HepG2 (cell line): ENCODE measurements around the gene NPY. TPM values are rescaled to one million over a fixed set of nuclear protein-coding genes. Genes with fewer than 3 reads are reported as not detected.

Experiments
- ATAC-seq: fragments of 200-7000 bp; cut with Tn5 transposase; 3 replicates; pipeline ENCODE4 v1.9.1; 2020; ENCODE audit warnings: mild to moderate bottlenecking, moderate library complexity
- BruUV-seq: library from RNA; stranded (reverse); fragments of 400-500 nt; replicated peaks from 2 replicates; lab custom pipeline; 2021; lab: Mats Ljungman, UMichigan
- CTCF ChIA-PET: fragments of 300-600 bp; formaldehyde crosslinking; extraction: SDS; loops from one replicate; lab custom pipeline; 2021; ENCODE audit warnings: low total read pairs, inconsistent platforms, low intra/inter-chr PET ratio; lab: Yijun Ruan, JAX
- POLR2A ChIA-PET: fragments of 350-600 bp; sonication (Branson Sonifier 250); formaldehyde crosslinking; loops from one replicate; lab custom pipeline; 2020; ENCODE audit warnings: antibody characterized with exemption, inconsistent platforms; lab: Yijun Ruan, JAX
- DNase-seq: peaks from one replicate; pipeline ENCODE4 v3.0.0-alpha.2; 2015; ENCODE audit warnings: low spot score
- FAIRE-seq: peaks from 3 replicates; lab custom pipeline; 2011; peaks lifted over from hg19 to GRCh38; lab: Jason Lieb, UNC
- H2AFZ ChIP-seq: one replicate; pipeline ENCODE4 v1.6.1; 2011; ENCODE audit warnings: low read length, inconsistent platforms
- H3K27ac ChIP-seq: fragments of 300-600 bp; 3 replicates; pipeline ENCODE4 v1.8.0; 2011; ENCODE audit warnings: mixed run types, mild to moderate bottlenecking, mixed read lengths, low read length, inconsistent platforms; ENCODE audit not compliant: insufficient read depth; ENCODE audit errors: extremely low read length
- H3K27me3 ChIP-seq, 2 experiments: fragments of 200-600 bp in 1 of 2; 2 replicates in 1 of 2; 3 replicates in 1 of 2; pipeline versions ENCODE4 v1.6.0 to v1.8.0; 2011; ENCODE audit warnings: low read length in 2 of 2, mild to moderate bottlenecking in 2 of 2, moderate library complexity in 2 of 2, inconsistent platforms in 1 of 2; ENCODE audit not compliant: insufficient read depth in 2 of 2, control insufficient read depth in 1 of 2
- H3K36me3 ChIP-seq, 2 experiments: fragments of 200-600 bp in 1 of 2; replicated peaks in 1 of 2; 2 replicates in 1 of 2; 3 replicates in 1 of 2; pipeline versions ENCODE4 v1.5.1 to v1.8.0; 2011; ENCODE audit warnings: low read length in 2 of 2, inconsistent platforms in 1 of 2; ENCODE audit not compliant: insufficient read depth in 2 of 2, control insufficient read depth in 1 of 2
- H3K4me1 ChIP-seq: 2 replicates; pipeline ENCODE4 v1.5.1; 2012; ENCODE audit warnings: low read length, inconsistent platforms; ENCODE audit not compliant: insufficient read depth
- H3K4me2 ChIP-seq: 2 replicates; pipeline ENCODE4 v1.6.0; 2011; ENCODE audit warnings: low read depth, low read length, inconsistent platforms
- H3K4me3 ChIP-seq, 3 experiments: fragments of 200-600 bp in 1 of 3; sonication (generic), shearing (Covaris generic) in 1 of 3; replicated peaks in 1 of 3; 2 replicates each; pipeline ENCODE4 v1.5.1; 2011 to 2016; ENCODE audit warnings: low read length in 3 of 3, inconsistent platforms in 2 of 3, low read depth in 2 of 3, mild to moderate bottlenecking in 2 of 3, control low read depth in 1 of 3, mixed read lengths in 1 of 3; ENCODE audit not compliant: insufficient read depth in 1 of 3
- H3K79me2 ChIP-seq: one replicate; pipeline ENCODE4 v1.6.1; 2011; ENCODE audit warnings: low read length, inconsistent platforms; ENCODE audit not compliant: insufficient read depth
- H3K9ac ChIP-seq: 2 replicates; pipeline ENCODE4 v1.6.0; 2011; ENCODE audit warnings: mild to moderate bottlenecking, low read depth, low read length, inconsistent platforms; ENCODE audit not compliant: insufficient read depth
- H3K9me3 ChIP-seq: 2 replicates; pipeline ENCODE4 v1.5.1; 2012; ENCODE audit warnings: mild to moderate bottlenecking, low read length
- H4K20me1 ChIP-seq: 2 replicates; pipeline ENCODE4 v1.6.0; 2011; ENCODE audit warnings: inconsistent platforms, mild to moderate bottlenecking, low read length, moderate library complexity; ENCODE audit not compliant: insufficient read depth
- ATM ChIP-seq: fragments of 450-650 bp; IDR thresholded peaks from 2 replicates; pipeline ENCODE4 v1.7.1; 2017; ENCODE audit warnings: mild to moderate bottlenecking, borderline replicate concordance
- CSRNP2 ChIP-seq: sonication (generic); formaldehyde crosslinking; conservative IDR thresholded peaks from 2 replicates; pipeline ENCODE4 v1.8.0; 2022; ENCODE audit warnings: low read depth, missing genetic modification reagents
- EEA1 ChIP-seq: sonication (generic); formaldehyde crosslinking; IDR thresholded peaks from 2 replicates; pipeline ENCODE4 v1.5.1; 2020; ENCODE audit warnings: mild to moderate bottlenecking, missing genetic modification reagents, borderline replicate concordance
- HMGXB3 ChIP-seq: sonication (generic); formaldehyde crosslinking; IDR thresholded peaks from 2 replicates; pipeline ENCODE4 v1.4.0; 2020; ENCODE audit warnings: missing genetic modification reagents, borderline replicate concordance
- KDM5A ChIP-seq: fragments of 200-600 bp; sonication (generic); IDR thresholded peaks from 2 replicates; pipeline ENCODE4 v1.7.0; 2018; ENCODE audit warnings: antibody characterized with exemption, mild to moderate bottlenecking, low read length, borderline replicate concordance
- RFXAP ChIP-seq: sonication (generic); formaldehyde crosslinking; IDR thresholded peaks from 2 replicates; pipeline ENCODE4 v1.4.0; 2020; ENCODE audit warnings: missing genetic modification reagents, borderline replicate concordance
- ZNF530 ChIP-seq: sonication (generic); formaldehyde crosslinking; IDR thresholded peaks from 2 replicates; pipeline ENCODE4 v1.5.0; 2020; ENCODE audit warnings: low read depth, mild to moderate bottlenecking, missing genetic modification reagents
- WGBS: methylation state at CpG from one replicate; pipeline ENCODE4 v1.1.6; 2017; ENCODE audit warnings: low lambda C conversion rate; 5-methylcytosine and 5-hydroxymethylcytosine counted together
- in situ Hi-C: cut with HindIII; loops from 2 replicates; pipeline ENCODE4 v1.10.0; 2017; ENCODE audit warnings: low pct_unique_long_range_greater_than_20kb; ENCODE audit not compliant: extremely low pct_ligation_motif_present
- intact Hi-C: fragments of 100-400 bp; cut with micrococcal nuclease; formaldehyde crosslinking; loops from one replicate; pipeline ENCODE4 v1.10.0; 2022; ENCODE audit not compliant: unreplicated experiment
- polyA plus RNA-seq, 8 experiments: library from polyadenylated mRNA; depleted of rRNA in 3 of 8; stranded (reverse) in 7 of 8; unstranded in 1 of 8; fragments of >200 nt; fragmentation: Illumina TruSeq in 4 of 8; extraction: Trizol in 4 of 8; gene quantifications; 2 replicates each; pipeline versions ENCODE4 v1.2.1 to v1.2.3, GENCODE V29; 2011 to 2016; ENCODE audit warnings: low read depth in 4 of 8, missing spikeins in 1 of 8, mixed read lengths in 1 of 8; ENCODE audit not compliant: insufficient read depth in 1 of 8
- total RNA-seq, 5 experiments: library from RNA; depleted of rRNA; stranded (reverse); fragments of >200 nt; fragmentation: Illumina TruSeq; extraction: Trizol; gene quantifications; 2 replicates each; pipeline ENCODE4 v1.2.3, GENCODE V29; 2016; ENCODE audit warnings: low read depth in 1 of 5
- TF ChIP-seq, protein P1 (sequence below): sonication (generic); formaldehyde crosslinking; IDR thresholded peaks from one replicate; pipeline ENCODE4 v1.5.1; 2020; ENCODE audit warnings: mild to moderate bottlenecking, missing genetic modification reagents; ENCODE audit errors: not compliant biosample characterization

The NPY gene
- total and polyA plus RNA-seq, 2 of the 13 experiments (the other 11 are each of a cell fraction or from before 2014, with no cell fraction given) = not detected

GRCh38 chr7:24298696-24299095, 14.7 kb downstream of the NPY start (continued):
- TF ChIP-seq, protein P1, sequence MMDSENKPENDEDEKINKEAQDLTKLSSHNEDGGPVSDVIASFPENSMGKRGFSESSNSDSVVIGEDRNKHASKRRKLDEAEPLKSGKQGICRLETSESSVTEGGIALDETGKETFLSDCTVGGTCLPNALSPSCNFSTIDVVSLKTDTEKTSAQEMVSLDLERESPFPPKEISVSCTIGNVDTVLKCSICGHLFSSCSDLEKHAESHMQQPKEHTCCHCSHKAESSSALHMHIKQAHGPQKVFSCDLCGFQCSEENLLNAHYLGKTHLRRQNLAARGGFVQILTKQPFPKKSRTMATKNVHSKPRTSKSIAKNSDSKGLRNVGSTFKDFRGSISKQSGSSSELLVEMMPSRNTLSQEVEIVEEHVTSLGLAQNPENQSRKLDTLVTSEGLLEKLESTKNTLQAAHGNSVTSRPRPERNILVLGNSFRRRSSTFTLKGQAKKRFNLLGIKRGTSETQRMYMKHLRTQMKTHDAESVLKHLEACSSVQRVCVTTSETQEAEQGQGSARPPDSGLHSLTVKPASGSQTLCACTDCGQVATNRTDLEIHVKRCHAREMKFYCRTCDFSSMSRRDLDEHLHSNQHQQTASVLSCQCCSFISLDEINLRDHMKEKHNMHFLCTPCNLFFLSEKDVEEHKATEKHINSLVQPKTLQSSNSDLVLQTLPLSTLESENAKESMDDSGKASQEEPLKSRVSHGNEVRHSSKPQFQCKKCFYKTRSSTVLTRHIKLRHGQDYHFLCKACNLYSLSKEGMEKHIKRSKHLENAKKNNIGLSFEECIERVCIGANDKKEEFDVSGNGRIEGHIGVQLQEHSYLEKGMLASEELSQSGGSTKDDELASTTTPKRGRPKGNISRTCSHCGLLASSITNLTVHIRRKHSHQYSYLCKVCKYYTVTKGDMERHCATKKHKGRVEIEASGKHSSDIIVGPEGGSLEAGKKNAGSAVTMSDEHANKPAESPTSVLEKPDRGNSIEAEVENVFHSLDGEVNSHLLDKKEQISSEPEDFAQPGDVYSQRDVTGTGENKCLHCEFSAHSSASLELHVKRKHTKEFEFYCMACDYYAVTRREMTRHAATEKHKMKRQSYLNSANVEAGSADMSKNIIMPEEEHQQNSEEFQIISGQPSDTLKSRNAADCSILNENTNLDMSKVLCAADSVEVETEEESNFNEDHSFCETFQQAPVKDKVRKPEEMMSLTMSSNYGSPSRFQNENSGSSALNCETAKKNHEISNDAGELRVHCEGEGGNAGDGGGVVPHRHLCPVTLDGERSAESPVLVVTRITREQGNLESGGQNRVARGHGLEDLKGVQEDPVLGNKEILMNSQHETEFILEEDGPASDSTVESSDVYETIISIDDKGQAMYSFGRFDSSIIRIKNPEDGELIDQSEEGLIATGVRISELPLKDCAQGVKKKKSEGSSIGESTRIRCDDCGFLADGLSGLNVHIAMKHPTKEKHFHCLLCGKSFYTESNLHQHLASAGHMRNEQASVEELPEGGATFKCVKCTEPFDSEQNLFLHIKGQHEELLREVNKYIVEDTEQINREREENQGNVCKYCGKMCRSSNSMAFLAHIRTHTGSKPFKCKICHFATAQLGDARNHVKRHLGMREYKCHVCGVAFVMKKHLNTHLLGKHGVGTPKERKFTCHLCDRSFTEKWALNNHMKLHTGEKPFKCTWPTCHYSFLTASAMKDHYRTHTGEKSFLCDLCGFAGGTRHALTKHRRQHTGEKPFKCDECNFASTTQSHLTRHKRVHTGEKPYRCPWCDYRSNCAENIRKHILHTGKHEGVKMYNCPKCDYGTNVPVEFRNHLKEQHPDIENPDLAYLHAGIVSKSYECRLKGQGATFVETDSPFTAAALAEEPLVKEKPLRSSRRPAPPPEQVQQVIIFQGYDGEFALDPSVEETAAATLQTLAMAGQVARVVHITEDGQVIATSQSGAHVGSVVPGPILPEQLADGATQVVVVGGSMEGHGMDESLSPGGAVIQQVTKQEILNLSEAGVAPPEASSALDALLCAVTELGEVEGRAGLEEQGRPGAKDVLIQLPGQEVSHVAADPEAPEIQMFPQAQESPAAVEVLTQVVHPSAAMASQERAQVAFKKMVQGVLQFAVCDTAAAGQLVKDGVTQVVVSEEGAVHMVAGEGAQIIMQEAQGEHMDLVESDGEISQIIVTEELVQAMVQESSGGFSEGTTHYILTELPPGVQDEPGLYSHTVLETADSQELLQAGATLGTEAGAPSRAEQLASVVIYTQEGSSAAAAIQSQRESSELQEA = no peak
- no peak for TF ChIP-seq CSRNP2 (CRISPR knock-in tag)

DNA sequence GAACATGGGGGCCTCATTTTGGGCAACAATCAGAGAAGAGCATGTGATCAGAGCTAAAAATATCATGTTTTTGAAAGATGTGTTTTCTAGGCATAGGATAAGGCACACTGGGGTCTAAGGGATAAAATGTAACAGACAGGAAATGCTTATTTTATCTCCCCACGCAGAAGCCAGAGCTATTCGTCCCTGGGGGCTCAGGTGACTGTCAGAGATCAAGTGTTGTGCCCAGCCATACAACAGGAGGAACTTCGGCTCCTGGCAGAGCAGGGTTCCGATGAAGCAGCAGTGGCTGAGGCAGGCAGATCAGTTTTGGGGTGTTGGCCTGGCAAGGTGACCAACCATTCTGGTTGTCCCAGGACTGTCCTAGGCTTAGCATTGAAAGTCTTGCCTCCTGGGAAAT, 15.2 kb downstream of the NPY start:
- in situ Hi-C loops = loop anchor here (10.0 kb wide), 1 partner anchor 366 kb away; no protein-coding TSS in a partner anchor
- TF ChIP-seq ZNF530 (CRISPR knock-in tag) (no peak), RFXAP (CRISPR knock-in tag) (no peak), EEA1 (CRISPR knock-in tag) (no peak), KDM5A (no peak), ATM (no peak), HMGXB3 (CRISPR knock-in tag) (no peak)

More for the DNA sequence above, 15.2 kb downstream of the NPY start:
- H3K36me3 ChIP-seq = no peaks in the 10 kb centered on the region
- no peak overlapping the region for H3K4me3 ChIP-seq
- H3K4me2 ChIP-seq = no peak overlapping the region
- 13% methylated on average over 1 of the region's 4 CpGs for WGBS
- no TSS peak for BruUV-seq
- no peak for DNase-seq
- no peak overlapping the region for H3K9ac ChIP-seq
- H3K4me1 ChIP-seq = no peaks in the 10 kb centered on the region
- H2AFZ ChIP-seq = no peak overlapping the region
- H4K20me1 ChIP-seq = no peaks in the 10 kb centered on the region
- ATAC-seq = no peak
- CTCF ChIA-PET = no interaction called here
- no peak overlapping the region for H3K27ac ChIP-seq
- intact Hi-C loops = no loop called here
- no peaks in the 10 kb centered on the region for H3K9me3 ChIP-seq
- no peak for FAIRE-seq
- peaks cover 0 to 1% of the 10 kb centered on the region in 2 experiments; a peak in 1 of 5 replicates for H3K27me3 ChIP-seq
- no peaks in the 10 kb centered on the region for H3K79me2 ChIP-seq
- POLR2A ChIA-PET = no interaction called here
